Pancreas (tissue), 10 donors: Measurements from ENCODE around the gene EMC10. TPM values are rescaled to one million over a fixed set of nuclear protein-coding genes. Genes with fewer than 3 reads are reported as not detected.

Experiments
- ATAC-seq, 4 donors: fragments of 200-7000 bp; cut with Tn5 transposase; one replicate each; pipeline versions ENCODE4 v1.8.0 to v1.9.1; 2020; ENCODE audit warnings: mild to moderate bottlenecking in 4 of 4, moderate library complexity in 4 of 4
- DNase-seq, 6 donors: peaks; one replicate each; pipeline ENCODE4 v3.0.0-alpha.2; 2020
- FAIRE-seq: peaks from 2 replicates; lab custom pipeline; 2012; peaks lifted over from hg19 to GRCh38; lab: Jason Lieb, UNC
- H3K27ac ChIP-seq, 4 donors: fragments of 200-600 bp; sonication (generic); 1 replicate in 3 of 4; 2 replicates in 1 of 4; pipeline versions ENCODE4 v1.5.0 to v1.8.0; 2020
- H3K27me3 ChIP-seq, 4 donors: fragments of 200-600 bp; one replicate each; pipeline ENCODE4 v1.8.0; 2021
- H3K36me3 ChIP-seq, 3 donors: fragments of 200-600 bp; sonication (generic) in 1 of 3; one replicate each; pipeline versions ENCODE4 v1.5.0 to v1.8.0; 2020 to 2021
- H3K4me1 ChIP-seq, 3 donors: fragments of 200-600 bp; one replicate each; pipeline ENCODE4 v1.8.0; 2021
- H3K4me3 ChIP-seq, 4 donors: fragments of 200-600 bp; sonication (generic) in 2 of 4; one replicate each; pipeline versions ENCODE4 v1.5.0 to v1.8.0; 2020 to 2021
- H3K9me3 ChIP-seq, 4 donors: fragments of 200-600 bp; one replicate each; pipeline ENCODE4 v1.8.0; 2021
- CTCF ChIP-seq, 4 donors: fragments of 200-600 bp; sonication (generic) in 3 of 4; IDR thresholded peaks; one replicate each; pipeline versions ENCODE4 v1.5.0 to v1.8.0; 2021; ENCODE audit warnings: antibody characterized with exemption in 4 of 4
- WGBS, 2 donors: extraction: QIAGEN DNeasy Blood & Tissue Kit; methylation state at CpG; one replicate each; pipeline ENCODE4 v1.1.7; 2013; 5-methylcytosine and 5-hydroxymethylcytosine counted together
- intact Hi-C, 3 donors: fragments of 100-400 bp; cut with DNase I; formaldehyde crosslinking; loops; one replicate each; pipeline versions ENCODE4 v1.11.1 to v1.14.2; 2022
- polyA plus RNA-seq, 2 donors: library from polyadenylated mRNA; stranded (reverse); fragments of 200-250 nt; gene quantifications; one replicate each; pipeline ENCODE4 v1.2.3, GENCODE V29; 2013
- total RNA-seq, 6 donors: library from RNA; stranded (reverse); fragmentation: NEBNext Ultra II Directional in 4 of 6; extraction: Animal tissue kit (Norgen Biotek cat#: 25700) in 4 of 6; gene quantifications; one replicate each; pipeline versions ENCODE4 v1.2.1 to v1.2.4, GENCODE V29; 2021 to 2023
- donor health status: healthy with polysubstance abuse.
- donor health status: DM: no; HTN: no; CAD: no; lungs with moderate emphysema.
- donor health status: DM: no; HTN: no; CAD: no.
- donor health status: control.
- donor health status: control.
- donor health status: Bipolar disorder and iron deficiency.
- donor health status: DM: yes; HTN: yes; CAD: no.
- donor health status: DM: no; HTN: no; CAD: no.
- donor health status: DM: no; HTN: no; CAD: no.
- donor health status: DM: yes; HTN: yes; CAD: no.

EMC10 gene
- total and polyA plus RNA-seq, 8 donors: 34.7 to 160 (median 69.9) TPM

GRCh38 chr19:50430888-50431342 lies 45.4 kb upstream of the EMC10 start:
- Histone ChIP-seq H3K4me3 (peak overlapping the region; percentile 44 to 67 (median 56)), H3K27ac (peak overlapping the region in 2 of 4 donors; percentile 79 to 81), H3K27me3 (no peaks in the 10 kb centered on the region), H3K9me3 (no peaks in the 10 kb centered on the region), H3K36me3 (no peaks in the 10 kb centered on the region), H3K4me1 (peaks cover 0 to 9% (median 3%) of the 10 kb centered on the region in 3 donors)
- ATAC-seq (no peak), DNase-seq (no peak), FAIRE-seq (no peak)
- TF ChIP-seq CTCF (IDR thresholded peaks at IDR 0.05): no peak
- WGBS, 2 donors: 39 to 43% methylated on average over 13 of the region's 13 CpGs
- intact Hi-C loops: no loop called here

- no peak for TF ChIP-seq CTCF (IDR thresholded peaks at IDR 0.05)
- H3K36me3 ChIP-seq: no peaks in the 10 kb centered on the region
- FAIRE-seq (no peak), ATAC-seq (peak; percentile 88 to 97 (median 94)), DNase-seq (peak; percentile 77 to 93 (median 88))
- H3K4me1 ChIP-seq: peaks cover 0 to 9% (median 3%) of the 10 kb centered on the region in 3 donors
- no peaks in the 10 kb centered on the region for H3K27me3 ChIP-seq
- WGBS, 2 donors: 2 to 5% methylated on average over 38 to 54 of the region's 54 CpGs
- H3K27ac ChIP-seq: peak overlapping the region in 3 of 4 donors; percentile 31 to 81 (median 79)
- intact Hi-C loops: no loop called here
- no peaks in the 10 kb centered on the region for H3K9me3 ChIP-seq
- H3K4me3 ChIP-seq: peak overlapping the region; percentile 44 to 67 (median 56)
Observed at GRCh38 chr19:50431343-50432220, 44.7 kb upstream of the EMC10 start.

GRCh38 chr19:50432221-50433028 lies 43.9 kb upstream of the EMC10 start, which contains the start of gene MYBPC2:
TSS of gene MYBPC2 (plus strand) at chr19:50432892. CDS start at chr19:50432954, 62 bp downstream.
- no peak for FAIRE-seq
- peaks cover 0 to 9% (median 3%) of the 10 kb centered on the region in 3 donors for H3K4me1 ChIP-seq
- H3K4me3 ChIP-seq: peak within 1 kb of the TSS; percentile 44 to 67 (median 56)
- no peaks in the 10 kb centered on the region for H3K9me3 ChIP-seq
- H3K27me3 ChIP-seq: no peaks in the 10 kb centered on the region
- no peaks in the 10 kb centered on the region for H3K36me3 ChIP-seq
- H3K27ac ChIP-seq: peak within 1 kb of the TSS in 3 of 4 donors; percentile 31 to 81 (median 79)
- DNase-seq: peak in 5 of 6 donors; percentile 18 to 65 (median 47)
- WGBS, 2 donors: 5 to 10% methylated on average over 28 to 40 of the region's 40 CpGs
- intact Hi-C loops: no loop called here
- peak; percentile 17 to 30 (median 27) for ATAC-seq
- TF ChIP-seq CTCF (IDR thresholded peaks at IDR 0.05): no peak

- WGBS, 2 donors: 79 to 82% methylated on average over 19 of the region's 19 CpGs
- no peak overlapping the region for H3K4me3 ChIP-seq
- no peaks in the 10 kb centered on the region for H3K36me3 ChIP-seq
- no peaks in the 10 kb centered on the region for H3K9me3 ChIP-seq
- FAIRE-seq (no peak), DNase-seq (no peak), ATAC-seq (no peak)
- TF ChIP-seq CTCF (IDR thresholded peaks at IDR 0.05): no peak
- H3K27me3 ChIP-seq: no peaks in the 10 kb centered on the region
- H3K4me1 ChIP-seq: peaks cover 0 to 6% (median 3%) of the 10 kb centered on the region in 3 donors
- H3K27ac ChIP-seq: no peak overlapping the region
- intact Hi-C loops: no loop called here
Observed at GRCh38 chr19:50433201-50434180, 42.8 kb upstream of the EMC10 start.
